ENCODE measurements around the gene CACNA2D1. TPM values are rescaled to one million over a fixed set of nuclear protein-coding genes. Genes with fewer than 3 reads are reported as not detected.

Gene CACNA2D1
- total and polyA plus RNA-seq, 8 donors, result 1.8 to 72.7 (median 5.7) TPM

- H3K4me1 ChIP-seq, result peaks cover 0 to 19% (median 8%) of the 10 kb centered on the region in 4 donors
- no peak for DNase-seq
- 80 to 93% (median 82%) methylated on average over 1 of the region's 1 CpG for WGBS, 5 donors
- no peak overlapping the region for H3K4me3 ChIP-seq
- intact Hi-C loops (cut with DNase I; ENCODE audit: low total_unique reads), result no loop called here
- H3K27me3 ChIP-seq, result no peaks in the 10 kb centered on the region
- TF ChIP-seq POLR2AphosphoS5 (IDR thresholded peaks at IDR 0.05) (no peak), POLR2A (IDR thresholded peaks at IDR 0.05) (no peak)
- H3K36me3 ChIP-seq, result no peaks in the 10 kb centered on the region
- H3K27ac ChIP-seq, result no peak overlapping the region
- no peaks in the 10 kb centered on the region for H3K9me3 ChIP-seq
Measured at GRCh38 chr7:82054544-82054943, 389.0 kb downstream of the CACNA2D1 start.

GRCh38 chr7:82053453-82054032 is 390.0 kb downstream of the CACNA2D1 start:
- H3K36me3 ChIP-seq, result no peaks in the 10 kb centered on the region
- no peaks in the 10 kb centered on the region for H3K27me3 ChIP-seq
- intact Hi-C loops (cut with DNase I; ENCODE audit: low total_unique reads), result no loop called here
- TF ChIP-seq CTCF (IDR thresholded peaks at IDR 0.05) (no peak), POLR2A (IDR thresholded peaks at IDR 0.05) (no peak), EP300 (IDR thresholded peaks at IDR 0.05) (no peak), POLR2AphosphoS5 (IDR thresholded peaks at IDR 0.05) (no peak)
- H3K4me1 ChIP-seq, result peaks cover 0 to 21% (median 10%) of the 10 kb centered on the region in 4 donors
- H3K4me3 ChIP-seq, result no peak overlapping the region
- no peak overlapping the region for H3K27ac ChIP-seq
- 83 to 96% (median 92%) methylated on average over 3 of the region's 3 CpGs for WGBS, 5 donors
- H3K9me3 ChIP-seq, result no peaks in the 10 kb centered on the region
- DNase-seq, result no peak

GRCh38 chr7:82051601-82052000 is 392.0 kb downstream of the CACNA2D1 start:
- peak in 1 of 2 donors; percentile 20 for DNase-seq
- Histone ChIP-seq H3K9me3 (no peaks in the 10 kb centered on the region), H3K27me3 (no peaks in the 10 kb centered on the region), H3K27ac (no peak overlapping the region), H3K36me3 (no peaks in the 10 kb centered on the region), H3K4me3 (no peak overlapping the region), H3K4me1 (peaks cover 0 to 21% (median 10%) of the 10 kb centered on the region in 4 donors)
- intact Hi-C loops (cut with DNase I; ENCODE audit: low total_unique reads), result no loop called here
- WGBS, 5 donors, result 39 to 57% (median 47%) methylated on average over 2 of the region's 2 CpGs
- TF ChIP-seq CTCF (IDR thresholded peaks at IDR 0.05), result no peak
- no peak for TF ChIP-seq POLR2AphosphoS5 (IDR thresholded peaks at IDR 0.05)
- TF ChIP-seq POLR2A (IDR thresholded peaks at IDR 0.05), result no peak
- TF ChIP-seq EP300 (IDR thresholded peaks at IDR 0.05), result no peak

GRCh38 chr7:82050792-82051191 is 392.8 kb downstream of the CACNA2D1 start:
- TF ChIP-seq EP300 (IDR thresholded peaks at IDR 0.05) (no peak), POLR2A (IDR thresholded peaks at IDR 0.05) (no peak), POLR2AphosphoS5 (IDR thresholded peaks at IDR 0.05) (no peak), CTCF (IDR thresholded peaks at IDR 0.05) (no peak)

GRCh38 chr7:82049891-82050533 is 393.6 kb downstream of the CACNA2D1 start:
- DNase-seq, result peak in 1 of 2 donors; percentile 26
- Histone ChIP-seq H3K27ac (no peak overlapping the region), H3K9me3 (no peaks in the 10 kb centered on the region), H3K36me3 (no peaks in the 10 kb centered on the region), H3K27me3 (no peaks in the 10 kb centered on the region), H3K4me1 (peaks cover 0 to 21% (median 10%) of the 10 kb centered on the region in 4 donors), H3K4me3 (no peak overlapping the region)
- 74 to 90% (median 82%) methylated on average over 1 of the region's 1 CpG for WGBS, 5 donors
- intact Hi-C loops (cut with DNase I; ENCODE audit: low total_unique reads), result loop anchor here (10.0 kb wide), 1 partner anchor 525 kb away; no protein-coding TSS in a partner anchor
- no peak for TF ChIP-seq CTCF (IDR thresholded peaks at IDR 0.05)
- no peak for TF ChIP-seq POLR2AphosphoS5 (IDR thresholded peaks at IDR 0.05)
- TF ChIP-seq POLR2A (IDR thresholded peaks at IDR 0.05), result no peak
- no peak for TF ChIP-seq EP300 (IDR thresholded peaks at IDR 0.05)

More at GRCh38 chr7:82050792-82051191, 392.8 kb downstream of the CACNA2D1 start:
- intact Hi-C loops (cut with DNase I; ENCODE audit: low total_unique reads), result no loop called here
- peaks cover 0 to 21% (median 10%) of the 10 kb centered on the region in 4 donors for H3K4me1 ChIP-seq
- no peaks in the 10 kb centered on the region for H3K9me3 ChIP-seq
- no peak overlapping the region for H3K27ac ChIP-seq
- no peaks in the 10 kb centered on the region for H3K27me3 ChIP-seq
- 66 to 82% (median 68%) methylated on average over 4 of the region's 4 CpGs for WGBS, 5 donors
- DNase-seq, result peak in 1 of 2 donors; percentile 39
- H3K4me3 ChIP-seq, result no peak overlapping the region
- no peaks in the 10 kb centered on the region for H3K36me3 ChIP-seq
